Testis (tissue), 3 donors: ENCODE data around the gene PRDM15. TPM values are rescaled to one million over a fixed set of nuclear protein-coding genes. Genes with fewer than 3 reads are reported as not detected.

Source experiments
- DNase-seq: peaks from one replicate; pipeline ENCODE4 v3.0.0-alpha.2; 2019
- H3K27ac ChIP-seq, 2 donors: fragments of 200-600 bp; sonication (generic); one replicate each; pipeline ENCODE4 v1.5.1; 2019
- H3K27me3 ChIP-seq: fragments of 200-600 bp; sonication (generic); one replicate; pipeline ENCODE4 v1.5.1; 2019
- H3K36me3 ChIP-seq: fragments of 200-600 bp; sonication (generic); one replicate; pipeline ENCODE4 v1.5.1; 2017; ENCODE audit warnings: low read depth; ENCODE audit errors: missing control alignments
- H3K4me1 ChIP-seq: fragments of 200-600 bp; sonication (generic); one replicate; pipeline ENCODE4 v1.5.1; 2019
- H3K4me3 ChIP-seq, 2 donors: fragments of 200-600 bp; sonication (generic); one replicate each; pipeline ENCODE4 v1.5.1; 2017 to 2019
- H3K9me3 ChIP-seq: fragments of 200-600 bp; sonication (generic); one replicate; pipeline ENCODE4 v1.5.1; 2017
- POLR2A ChIP-seq: fragments of 450-650 bp; IDR thresholded peaks from one replicate; pipeline ENCODE4 v1.6.1; 2017; ENCODE audit warnings: antibody characterized with exemption, mild to moderate bottlenecking, moderate library complexity
- WGBS, 2 donors: methylation state at CpG; one replicate each; pipeline ENCODE4 v1.1.5; 2018; 5-methylcytosine and 5-hydroxymethylcytosine counted together
- intact Hi-C: fragments of 100-400 bp; cut with DNase I; formaldehyde crosslinking; loops from one replicate; pipeline ENCODE4 v1.15.1; 2023; ENCODE audit warnings: low total_unique reads
- polyA plus RNA-seq: library from polyadenylated mRNA; stranded (reverse); fragments of 350-450 nt; fragmentation: Illumina TruSeq; extraction: RNeasy Lipid Tissue Mini Kit (QIAGEN cat#74804); gene quantifications from one replicate; pipeline ENCODE4 v1.2.3, GENCODE V29; 2014; ENCODE audit warnings: low read depth, low replicate concordance; ENCODE audit not compliant: insufficient read depth
- total RNA-seq, 2 donors: library from RNA; depleted of rRNA; stranded (reverse); fragments of >200 nt; gene quantifications; one replicate each; pipeline ENCODE4 v1.2.3, GENCODE V29; 2016
- TF ChIP-seq, protein P1 (sequence below), 3 experiments: fragments of 450-650 bp in 2 of 3; fragments of 200-600 bp in 1 of 3; sonication (generic) in 1 of 3; IDR thresholded peaks; one replicate each; pipeline ENCODE4 v1.5.1; 2016 to 2019; ENCODE audit warnings: antibody characterized with exemption in 3 of 3, mild to moderate bottlenecking in 2 of 3, moderate library complexity in 1 of 3

Gene PRDM15
- total and polyA plus RNA-seq, 3 donors from 2014 or later = 8.2 to 21.4 (median 18.8) TPM

DNA sequence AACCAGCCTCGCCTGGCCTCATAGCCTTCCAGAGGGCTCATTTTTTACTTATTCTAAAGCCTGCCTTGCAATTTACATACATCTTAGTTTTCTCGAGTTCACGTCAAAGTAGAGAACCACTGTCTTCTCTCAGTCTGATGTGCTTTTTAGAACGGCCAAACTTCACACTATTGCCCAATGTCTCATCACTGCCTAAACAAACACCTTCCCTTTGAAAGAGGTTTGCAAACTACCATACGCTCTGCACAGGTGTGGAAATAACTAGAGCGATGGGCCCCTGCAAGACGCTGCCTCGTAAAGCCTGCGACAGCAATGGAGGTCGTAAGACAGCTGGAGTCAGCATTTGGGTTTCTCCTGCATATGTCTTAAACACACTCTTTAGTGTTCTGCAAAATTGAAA, 22.6 kb downstream of the PRDM15 start:
- Histone ChIP-seq H3K27me3 (no peaks in the 10 kb centered on the region), H3K4me1 (no peaks in the 10 kb centered on the region), H3K27ac (no peak overlapping the region), H3K9me3 (no peaks in the 10 kb centered on the region), H3K4me3 (no peak overlapping the region), H3K36me3 (no peaks in the 10 kb centered on the region)
- no peak for DNase-seq
- TF ChIP-seq POLR2A = no peak
- TF ChIP-seq, protein P1, sequence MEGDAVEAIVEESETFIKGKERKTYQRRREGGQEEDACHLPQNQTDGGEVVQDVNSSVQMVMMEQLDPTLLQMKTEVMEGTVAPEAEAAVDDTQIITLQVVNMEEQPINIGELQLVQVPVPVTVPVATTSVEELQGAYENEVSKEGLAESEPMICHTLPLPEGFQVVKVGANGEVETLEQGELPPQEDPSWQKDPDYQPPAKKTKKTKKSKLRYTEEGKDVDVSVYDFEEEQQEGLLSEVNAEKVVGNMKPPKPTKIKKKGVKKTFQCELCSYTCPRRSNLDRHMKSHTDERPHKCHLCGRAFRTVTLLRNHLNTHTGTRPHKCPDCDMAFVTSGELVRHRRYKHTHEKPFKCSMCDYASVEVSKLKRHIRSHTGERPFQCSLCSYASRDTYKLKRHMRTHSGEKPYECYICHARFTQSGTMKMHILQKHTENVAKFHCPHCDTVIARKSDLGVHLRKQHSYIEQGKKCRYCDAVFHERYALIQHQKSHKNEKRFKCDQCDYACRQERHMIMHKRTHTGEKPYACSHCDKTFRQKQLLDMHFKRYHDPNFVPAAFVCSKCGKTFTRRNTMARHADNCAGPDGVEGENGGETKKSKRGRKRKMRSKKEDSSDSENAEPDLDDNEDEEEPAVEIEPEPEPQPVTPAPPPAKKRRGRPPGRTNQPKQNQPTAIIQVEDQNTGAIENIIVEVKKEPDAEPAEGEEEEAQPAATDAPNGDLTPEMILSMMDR (IDR thresholded peaks at IDR 0.05) = no peak
- intact Hi-C loops = no loop called here
- 82 to 91% methylated on average over 10 of the region's 10 CpGs for WGBS, 2 donors

DNA sequence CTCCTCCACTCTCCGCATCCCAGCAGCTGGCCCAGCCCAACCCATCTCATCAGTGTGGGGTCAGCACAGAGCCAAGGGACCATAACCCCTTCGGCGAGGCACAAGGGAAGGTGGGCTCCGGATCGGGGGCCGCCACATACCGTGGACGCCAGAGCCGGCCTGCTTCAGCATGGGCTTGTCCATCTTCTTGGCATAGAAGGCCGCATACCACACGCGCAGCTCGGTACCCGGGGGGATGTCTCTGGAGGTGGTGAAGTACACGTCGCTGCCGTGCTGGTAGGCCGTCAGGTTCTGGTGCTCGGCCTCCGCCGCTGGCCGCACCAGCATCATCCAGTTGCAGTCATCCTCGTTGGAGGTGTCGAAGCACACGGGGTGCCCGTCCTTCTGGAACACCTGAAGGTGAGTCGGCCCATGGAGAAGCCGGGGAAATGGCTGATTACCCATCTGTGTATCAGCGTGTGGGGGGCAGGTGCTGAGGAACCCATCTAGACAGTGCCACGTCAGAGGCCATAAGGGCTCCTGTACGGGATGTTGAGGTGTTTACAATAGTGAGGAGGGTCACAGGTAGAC, 24.6 kb downstream of the PRDM15 start:
- Histone ChIP-seq H3K4me3 (no peak overlapping the region), H3K27me3 (no peaks in the 10 kb centered on the region), H3K36me3 (no peaks in the 10 kb centered on the region), H3K9me3 (no peaks in the 10 kb centered on the region), H3K27ac (no peak overlapping the region), H3K4me1 (no peaks in the 10 kb centered on the region)
- TF ChIP-seq POLR2A = no peak
- TF ChIP-seq, protein P1 (IDR thresholded peaks at IDR 0.05) = no peak
- 92 to 95% methylated on average over 21 to 31 of the region's 31 CpGs for WGBS, 2 donors
- no peak for DNase-seq
- intact Hi-C loops = no loop called here

- H3K27ac ChIP-seq = no peak overlapping the region
- no peak for TF ChIP-seq POLR2A
- TF ChIP-seq, protein P1 (IDR thresholded peaks at IDR 0.05) = no peak
These were observed 26.2 kb downstream of the PRDM15 start for GRCh38 chr21:41852929-41853320.

GRCh38 chr21:41852151-41852928, 26.8 kb downstream of the PRDM15 start:
- no peaks in the 10 kb centered on the region for H3K4me1 ChIP-seq
- no peaks in the 10 kb centered on the region for H3K9me3 ChIP-seq
- no peak overlapping the region for H3K4me3 ChIP-seq
- 88 to 92% methylated on average over 18 to 21 of the region's 21 CpGs for WGBS, 2 donors
- no peaks in the 10 kb centered on the region for H3K27me3 ChIP-seq
- TF ChIP-seq, protein P1 (IDR thresholded peaks at IDR 0.05) = no peak
- TF ChIP-seq POLR2A = no peak
- intact Hi-C loops = no loop called here
- no peak for DNase-seq
- no peak overlapping the region for H3K27ac ChIP-seq
- no peaks in the 10 kb centered on the region for H3K36me3 ChIP-seq

More at GRCh38 chr21:41852929-41853320, 26.2 kb downstream of the PRDM15 start:
- Histone ChIP-seq H3K4me1 (no peaks in the 10 kb centered on the region), H3K4me3 (no peak overlapping the region), H3K36me3 (no peaks in the 10 kb centered on the region), H3K9me3 (no peaks in the 10 kb centered on the region), H3K27me3 (no peaks in the 10 kb centered on the region)
- intact Hi-C loops = no loop called here
- DNase-seq = no peak
- WGBS, 2 donors = 83 to 93% methylated on average over 7 to 9 of the region's 9 CpGs
